CD8-positive, alpha-beta memory T cell (primary cell): Measurements from ENCODE around the gene PRKCD. TPM values are rescaled to one million over a fixed set of nuclear protein-coding genes. Genes with fewer than 3 reads are reported as not detected.

Experiments used
- CTCF ChIA-PET: fragments of 350-600 bp; sonication (Branson Sonifier 250); formaldehyde crosslinking; loops from one replicate; lab custom pipeline; 2021; ENCODE audit warnings: antibody characterized with exemption; lab: Charles Lee
- POLR2A ChIA-PET: fragments of 350-600 bp; sonication (Branson Sonifier 250); formaldehyde crosslinking; loops from one replicate; lab custom pipeline; 2021; ENCODE audit warnings: antibody characterized with exemption; lab: Charles Lee
- DNase-seq, 5 donors: peaks; one replicate each; pipeline versions ENCODE4 v3.0.0 to v3.0.0-alpha.2; 2020 to 2022; ENCODE audit warnings: mixed read lengths in 1 of 5
- H3K27ac ChIP-seq: one replicate; pipeline ENCODE4 v1.7.0; 2013; ENCODE audit warnings: low read depth, mild to moderate bottlenecking, low read length, moderate library complexity
- H3K27me3 ChIP-seq: 2 replicates; pipeline ENCODE4 v1.7.0; 2013; ENCODE audit warnings: low read length, mild to moderate bottlenecking; ENCODE audit not compliant: insufficient read depth, poor library complexity, severe bottlenecking
- H3K36me3 ChIP-seq: 2 replicates; pipeline ENCODE4 v1.7.0; 2013; ENCODE audit warnings: mild to moderate bottlenecking, low read length, moderate library complexity; ENCODE audit not compliant: insufficient read depth
- H3K4me1 ChIP-seq: 2 replicates; pipeline ENCODE4 v1.7.0; 2013; ENCODE audit warnings: mild to moderate bottlenecking, low read length, moderate library complexity; ENCODE audit not compliant: insufficient read depth
- H3K4me3 ChIP-seq: 2 replicates; pipeline ENCODE4 v1.7.0; 2013; ENCODE audit warnings: mild to moderate bottlenecking, low read length
- H3K9me3 ChIP-seq: 2 replicates; pipeline ENCODE4 v1.7.0; 2013; ENCODE audit warnings: mild to moderate bottlenecking, low read length
- H3K27ac Mint-ChIP-seq, 8 donors: one replicate each; pipeline ENCODE4 v1.8.0; 2020 to 2021; ENCODE audit warnings: mixed read lengths in 8 of 8, mild to moderate bottlenecking in 6 of 8, inconsistent platforms in 3 of 8, moderate library complexity in 3 of 8
- H3K27me3 Mint-ChIP-seq, 2 donors: one replicate each; pipeline ENCODE4 v1.8.0; 2020 to 2021; ENCODE audit warnings: mixed read lengths in 2 of 2, mild to moderate bottlenecking in 1 of 2, moderate library complexity in 1 of 2
- H3K36me3 Mint-ChIP-seq, 3 donors: one replicate each; pipeline ENCODE4 v1.8.0; 2020 to 2021; ENCODE audit warnings: mixed read lengths in 3 of 3, inconsistent platforms in 1 of 3, mild to moderate bottlenecking in 1 of 3
- H3K4me1 Mint-ChIP-seq, 3 donors: one replicate each; pipeline ENCODE4 v1.8.0; 2020 to 2021; ENCODE audit warnings: mixed read lengths in 3 of 3, inconsistent platforms in 1 of 3, mild to moderate bottlenecking in 1 of 3
- H3K4me3 Mint-ChIP-seq, 7 donors: one replicate each; pipeline ENCODE4 v1.8.0; 2020 to 2021; ENCODE audit warnings: mixed read lengths in 7 of 7, mild to moderate bottlenecking in 6 of 7, moderate library complexity in 4 of 7, inconsistent platforms in 2 of 7
- H3K9me3 Mint-ChIP-seq, 5 donors: one replicate each; pipeline ENCODE4 v1.8.0; 2020 to 2022; ENCODE audit warnings: mixed read lengths in 5 of 5, mild to moderate bottlenecking in 3 of 5, moderate library complexity in 2 of 5, inconsistent platforms in 1 of 5
- polyA plus RNA-seq: library from polyadenylated mRNA; unstranded; fragments of 300-500 nt; fragmentation: Illumina TruSeq; gene quantifications from one replicate; pipeline ENCODE4 v1.2.3, GENCODE V29; 2021
- total RNA-seq, 2 experiments: library from RNA; stranded (reverse); gene quantifications; one replicate each; pipeline ENCODE4 v1.2.3, GENCODE V29; 2021

The PRKCD gene
- total and polyA plus RNA-seq, 3 experiments from 2014 or later: 27.2 to 27.3 (median 27.3) TPM

- H3K4me1 ChIP-seq: no peaks in the 10 kb centered on the region
- no peaks in the 10 kb centered on the region for H3K9me3 ChIP-seq
- no peak overlapping the region for H3K27ac ChIP-seq
- Mint-ChIP-seq H3K4me1 (no peaks in the 10 kb centered on the region), H3K9me3 (no peaks in the 10 kb centered on the region), H3K4me3 (no peak overlapping the region), H3K27me3 (peaks cover 0 to under 1% of the 10 kb centered on the region in 2 donors), H3K36me3 (no peaks in the 10 kb centered on the region), H3K27ac (no peak overlapping the region)
- CTCF ChIA-PET: interaction anchor here (1.1 to 1.4 kb wide), 2 partner anchors 20 to 27 kb away, joined by 4 to 6 read pairs; partner anchors contain the start of gene PRKCD
- no peak for DNase-seq
- H3K36me3 ChIP-seq: no peaks in the 10 kb centered on the region
- POLR2A ChIA-PET: interaction anchor here (0.5 kb wide), 1 partner anchor 88 kb away, joined by 3 read pairs; no protein-coding TSS in a partner anchor
- H3K27me3 ChIP-seq: no peaks in the 10 kb centered on the region
- no peak overlapping the region for H3K4me3 ChIP-seq
Observed at GRCh38 chr3:53140847-53141845, 19.9 kb upstream of the PRKCD start.

- H3K4me1 ChIP-seq: no peaks in the 10 kb centered on the region
- CTCF ChIA-PET: interaction anchor here (2.9 kb wide), 1 partner anchor 9 kb away, joined by 10 read pairs; no protein-coding TSS in a partner anchor
Observed at GRCh38 chr3:53142986-53143385, 18.0 kb upstream of the PRKCD start.

GRCh38 chr3:53144446-53144845 lies 16.6 kb upstream of the PRKCD start:
- Histone ChIP-seq H3K9me3 (no peaks in the 10 kb centered on the region), H3K36me3 (no peaks in the 10 kb centered on the region), H3K4me3 (no peak overlapping the region), H3K4me1 (no peaks in the 10 kb centered on the region), H3K27ac (no peak overlapping the region), H3K27me3 (no peaks in the 10 kb centered on the region)
- peak overlapping the region in 1 of 8 donors; percentile 60 for H3K27ac Mint-ChIP-seq
- no peak for DNase-seq
- no peaks in the 10 kb centered on the region for H3K9me3 Mint-ChIP-seq
- H3K27me3 Mint-ChIP-seq: no peaks in the 10 kb centered on the region
- no peak overlapping the region for H3K4me3 Mint-ChIP-seq
- CTCF ChIA-PET: interaction anchor here (2.2 to 2.9 kb wide), 2 partner anchors 10 to 51 kb away, joined by 7 to 10 read pairs; no protein-coding TSS in a partner anchor
- no peaks in the 10 kb centered on the region for H3K36me3 Mint-ChIP-seq
- POLR2A ChIA-PET: no interaction called here
- H3K4me1 Mint-ChIP-seq: no peaks in the 10 kb centered on the region

More at GRCh38 chr3:53142986-53143385, 18.0 kb upstream of the PRKCD start:
- Mint-ChIP-seq H3K27me3 (no peaks in the 10 kb centered on the region), H3K9me3 (no peaks in the 10 kb centered on the region), H3K4me1 (no peaks in the 10 kb centered on the region), H3K4me3 (no peak overlapping the region), H3K36me3 (no peaks in the 10 kb centered on the region), H3K27ac (no peak overlapping the region)
- Histone ChIP-seq H3K4me3 (no peak overlapping the region), H3K36me3 (no peaks in the 10 kb centered on the region), H3K27ac (no peak overlapping the region), H3K9me3 (no peaks in the 10 kb centered on the region), H3K27me3 (no peaks in the 10 kb centered on the region)
- POLR2A ChIA-PET: no interaction called here
- no peak for DNase-seq

- Histone ChIP-seq H3K36me3 (no peaks in the 10 kb centered on the region), H3K27ac (no peak overlapping the region), H3K4me3 (no peak overlapping the region), H3K27me3 (no peaks in the 10 kb centered on the region), H3K4me1 (no peaks in the 10 kb centered on the region), H3K9me3 (no peaks in the 10 kb centered on the region)
- no peak for DNase-seq
- no peaks in the 10 kb centered on the region for H3K27me3 Mint-ChIP-seq
- H3K4me1 Mint-ChIP-seq: no peaks in the 10 kb centered on the region
- H3K27ac Mint-ChIP-seq: no peak overlapping the region
- POLR2A ChIA-PET: no interaction called here
- no peaks in the 10 kb centered on the region for H3K9me3 Mint-ChIP-seq
- CTCF ChIA-PET: interaction anchor here (2.2 to 2.9 kb wide), 2 partner anchors 11 to 51 kb away, joined by 7 to 10 read pairs; no protein-coding TSS in a partner anchor
- no peak overlapping the region for H3K4me3 Mint-ChIP-seq
- H3K36me3 Mint-ChIP-seq: no peaks in the 10 kb centered on the region
Observed at GRCh38 chr3:53144862-53145712, 15.9 kb upstream of the PRKCD start.

GRCh38 chr3:53145713-53146080 lies 15.3 kb upstream of the PRKCD start:
- Histone ChIP-seq H3K4me1 (no peaks in the 10 kb centered on the region), H3K27me3 (no peaks in the 10 kb centered on the region), H3K9me3 (no peaks in the 10 kb centered on the region), H3K4me3 (no peak overlapping the region), H3K27ac (no peak overlapping the region), H3K36me3 (no peaks in the 10 kb centered on the region)
- POLR2A ChIA-PET: no interaction called here
- H3K4me3 Mint-ChIP-seq: no peak overlapping the region
- no peak for DNase-seq
- no peaks in the 10 kb centered on the region for H3K36me3 Mint-ChIP-seq
- H3K4me1 Mint-ChIP-seq: no peaks in the 10 kb centered on the region
- no peak overlapping the region for H3K27ac Mint-ChIP-seq
- CTCF ChIA-PET: interaction anchor here (2.2 kb wide), 1 partner anchor 50 kb away, joined by 7 read pairs; no protein-coding TSS in a partner anchor
- no peaks in the 10 kb centered on the region for H3K9me3 Mint-ChIP-seq
- H3K27me3 Mint-ChIP-seq: peaks cover 0 to 2% of the 10 kb centered on the region in 2 donors

- no peak for DNase-seq
- Histone ChIP-seq H3K4me3 (no peak overlapping the region), H3K4me1 (no peaks in the 10 kb centered on the region), H3K27ac (no peak overlapping the region), H3K36me3 (no peaks in the 10 kb centered on the region), H3K27me3 (no peaks in the 10 kb centered on the region), H3K9me3 (no peaks in the 10 kb centered on the region)
- no peak overlapping the region for H3K4me3 Mint-ChIP-seq
- POLR2A ChIA-PET: no interaction called here
- no peaks in the 10 kb centered on the region for H3K9me3 Mint-ChIP-seq
- no peaks in the 10 kb centered on the region for H3K4me1 Mint-ChIP-seq
- H3K36me3 Mint-ChIP-seq: no peaks in the 10 kb centered on the region
- peaks cover 0 to 2% of the 10 kb centered on the region in 2 donors for H3K27me3 Mint-ChIP-seq
- CTCF ChIA-PET: interaction anchor here (1.0 kb wide), 1 partner anchor 50 kb away, joined by 3 read pairs; no protein-coding TSS in a partner anchor
- no peak overlapping the region for H3K27ac Mint-ChIP-seq
Observed at GRCh38 chr3:53146319-53146891, 14.6 kb upstream of the PRKCD start.

- no peak overlapping the region for H3K4me3 Mint-ChIP-seq
- ChIA-PET POLR2A (no interaction called here), CTCF (interaction anchor here (1.0 to 1.1 kb wide), 3 partner anchors 10 to 49 kb away, joined by 3 to 4 read pairs (median 3); no protein-coding TSS in a partner anchor)
- no peaks in the 10 kb centered on the region for H3K9me3 Mint-ChIP-seq
- no peak overlapping the region for H3K4me3 ChIP-seq
- no peaks in the 10 kb centered on the region for H3K4me1 ChIP-seq
- H3K4me1 Mint-ChIP-seq: no peaks in the 10 kb centered on the region
- no peak for DNase-seq
- peaks cover 2% of the 10 kb centered on the region in 2 donors for H3K27me3 Mint-ChIP-seq
- no peak overlapping the region for H3K27ac Mint-ChIP-seq
- no peaks in the 10 kb centered on the region for H3K36me3 ChIP-seq
- no peak overlapping the region for H3K27ac ChIP-seq
- no peaks in the 10 kb centered on the region for H3K9me3 ChIP-seq
- H3K27me3 ChIP-seq: no peaks in the 10 kb centered on the region
- no peaks in the 10 kb centered on the region for H3K36me3 Mint-ChIP-seq
Observed at GRCh38 chr3:53147151-53147902, 13.7 kb upstream of the PRKCD start.
